ENCODE measurements around the gene EXOSC5.

Gene EXOSC5

DNA sequence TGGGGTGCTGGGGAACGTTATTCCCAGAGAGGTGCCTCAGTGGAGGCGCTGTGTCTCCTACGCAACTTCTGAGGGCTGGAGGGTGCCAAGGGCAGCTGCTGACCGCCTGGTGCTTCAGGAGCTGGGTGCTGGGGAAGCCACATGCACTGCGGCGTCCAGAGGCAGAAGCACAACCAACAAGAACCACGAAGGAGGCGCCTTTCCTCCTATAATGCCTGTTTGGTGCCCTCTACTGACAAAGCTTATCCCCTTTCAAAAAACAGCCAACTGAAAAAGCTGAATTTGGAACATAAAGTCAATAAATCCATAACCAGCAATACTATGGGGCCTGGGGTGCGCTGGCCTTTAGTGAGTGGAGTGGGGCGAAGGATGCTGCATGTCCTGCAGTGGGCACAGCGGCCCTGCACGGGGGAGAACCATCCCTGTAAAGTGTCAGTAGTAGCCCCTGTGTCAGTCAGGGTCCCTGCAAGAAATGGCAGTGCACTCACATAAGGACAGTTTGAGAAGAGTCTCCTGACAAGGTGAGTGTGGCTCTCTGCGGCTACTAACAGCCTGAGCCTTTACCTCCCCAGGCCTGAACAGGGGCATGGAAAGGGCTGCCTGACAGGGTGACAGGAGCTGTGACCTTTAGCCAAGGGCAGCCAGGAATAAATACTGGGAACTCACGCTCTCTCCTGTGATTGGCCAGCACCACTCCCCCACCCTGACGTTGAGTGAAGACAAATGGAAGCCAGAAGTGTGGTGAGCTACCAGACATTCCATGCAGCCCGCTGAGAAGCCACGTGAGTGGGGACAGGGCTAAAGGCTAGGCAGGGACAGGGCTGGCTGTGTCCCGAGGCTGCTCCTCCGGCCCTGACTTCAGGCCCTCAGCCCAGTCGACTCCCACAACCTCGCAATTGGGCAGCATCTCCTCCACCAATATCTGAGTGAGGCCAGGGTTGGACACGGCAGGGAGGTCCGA is 34.5 kb upstream of the EXOSC5 start:
- peak; percentile 30 for DNase-seq (ENCODE audit: low read depth)
- TF ChIP-seq, protein P1, sequence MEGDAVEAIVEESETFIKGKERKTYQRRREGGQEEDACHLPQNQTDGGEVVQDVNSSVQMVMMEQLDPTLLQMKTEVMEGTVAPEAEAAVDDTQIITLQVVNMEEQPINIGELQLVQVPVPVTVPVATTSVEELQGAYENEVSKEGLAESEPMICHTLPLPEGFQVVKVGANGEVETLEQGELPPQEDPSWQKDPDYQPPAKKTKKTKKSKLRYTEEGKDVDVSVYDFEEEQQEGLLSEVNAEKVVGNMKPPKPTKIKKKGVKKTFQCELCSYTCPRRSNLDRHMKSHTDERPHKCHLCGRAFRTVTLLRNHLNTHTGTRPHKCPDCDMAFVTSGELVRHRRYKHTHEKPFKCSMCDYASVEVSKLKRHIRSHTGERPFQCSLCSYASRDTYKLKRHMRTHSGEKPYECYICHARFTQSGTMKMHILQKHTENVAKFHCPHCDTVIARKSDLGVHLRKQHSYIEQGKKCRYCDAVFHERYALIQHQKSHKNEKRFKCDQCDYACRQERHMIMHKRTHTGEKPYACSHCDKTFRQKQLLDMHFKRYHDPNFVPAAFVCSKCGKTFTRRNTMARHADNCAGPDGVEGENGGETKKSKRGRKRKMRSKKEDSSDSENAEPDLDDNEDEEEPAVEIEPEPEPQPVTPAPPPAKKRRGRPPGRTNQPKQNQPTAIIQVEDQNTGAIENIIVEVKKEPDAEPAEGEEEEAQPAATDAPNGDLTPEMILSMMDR (IDR thresholded peaks at IDR 0.05; ENCODE audit: insufficient read depth, low read depth, low read length, missing control alignments) = peak; percentile 26
- H3K4me3 ChIP-seq (ENCODE audit: low read depth, low read length) = no peak overlapping the region

DNA sequence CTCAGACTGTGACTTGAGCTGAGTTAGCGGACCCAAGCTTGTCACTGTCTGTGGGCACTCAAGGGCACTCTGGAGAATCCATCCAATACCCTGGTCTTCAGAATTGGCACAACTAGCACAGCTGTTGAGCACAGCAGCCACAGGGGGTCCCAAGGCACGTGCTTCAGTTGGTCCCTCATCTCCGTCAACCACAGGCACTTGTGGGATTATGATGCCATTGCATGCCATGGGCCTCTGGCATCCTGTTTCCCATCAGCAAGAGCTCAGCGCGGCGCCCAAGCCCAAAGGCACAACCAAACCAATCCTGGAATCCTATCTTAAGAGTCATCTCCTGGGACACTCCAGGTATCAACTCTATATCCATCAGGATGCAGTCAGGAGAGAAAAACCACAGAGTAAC is 33.8 kb upstream of the EXOSC5 start:
- TF ChIP-seq, protein P1 (IDR thresholded peaks at IDR 0.05; ENCODE audit: insufficient read depth, low read depth, low read length, missing control alignments) = no peak
- no peak for DNase-seq (ENCODE audit: low read depth)
- H3K4me3 ChIP-seq (ENCODE audit: low read depth, low read length) = no peak overlapping the region

DNA sequence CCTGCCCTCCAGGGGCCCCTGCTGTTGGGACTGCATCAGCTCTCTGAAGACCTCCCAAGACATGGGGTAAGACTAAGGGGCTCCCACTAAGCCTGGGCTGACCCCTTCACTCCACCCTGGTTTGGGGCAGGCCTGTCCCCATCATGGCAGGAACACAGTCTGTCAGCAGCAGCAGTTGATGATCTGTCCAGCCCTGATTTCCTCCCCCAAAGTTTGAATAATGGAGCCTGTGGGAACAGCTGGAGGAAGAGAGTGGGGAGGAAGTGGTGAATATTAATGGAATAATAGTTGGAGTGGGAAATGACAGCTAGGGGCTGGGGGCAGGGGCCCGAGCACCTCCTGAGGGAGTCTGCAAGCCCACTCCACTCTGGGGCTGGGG is 31.3 kb upstream of the EXOSC5 start:
- no peak for DNase-seq (ENCODE audit: low read depth)
- TF ChIP-seq, protein P1 (IDR thresholded peaks at IDR 0.05; ENCODE audit: insufficient read depth, low read depth, low read length, missing control alignments) = no peak
- H3K4me3 ChIP-seq (ENCODE audit: low read depth, low read length) = no peak overlapping the region

DNA sequence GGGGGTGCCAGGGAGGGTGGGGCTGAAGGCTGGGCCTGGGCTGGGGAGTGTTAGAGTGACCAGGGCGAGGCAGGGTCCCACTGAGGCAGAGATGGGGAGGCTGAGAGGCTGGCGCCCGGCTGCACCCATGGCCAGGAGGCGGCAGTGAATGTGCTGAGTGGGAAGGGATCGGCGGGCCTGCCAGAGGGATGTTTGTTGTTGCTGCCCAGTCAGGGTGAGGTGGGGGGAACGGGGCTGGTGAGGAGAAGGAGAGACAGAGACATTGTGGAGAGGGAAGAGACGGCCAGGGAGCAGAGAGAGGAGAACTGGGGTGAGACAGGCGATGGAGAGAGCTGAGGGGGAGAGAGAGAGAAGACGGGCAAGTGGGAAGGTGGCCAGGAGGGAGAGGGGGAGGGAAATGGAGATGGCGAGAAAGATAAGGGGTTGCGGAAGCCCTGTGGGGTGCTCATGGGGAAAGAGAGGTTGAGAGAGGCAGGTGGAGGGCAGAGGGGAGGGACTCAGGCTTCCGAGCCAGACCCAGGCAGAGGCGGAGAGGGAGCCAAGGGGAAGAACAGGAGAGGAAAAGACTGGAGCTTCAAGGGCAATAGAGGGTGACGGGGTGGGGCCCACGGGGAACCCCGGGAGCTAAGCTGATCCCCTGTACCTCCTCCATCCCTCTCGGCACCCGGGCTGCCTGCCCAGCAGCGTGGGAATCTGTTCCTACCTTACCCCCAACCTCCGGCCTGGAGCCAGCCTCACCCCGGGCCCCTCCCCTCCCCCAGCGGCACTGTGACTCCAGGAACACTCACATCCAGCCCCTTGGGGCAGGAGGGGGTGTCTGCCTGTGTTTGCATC is 30.7 kb upstream of the EXOSC5 start:
- TF ChIP-seq, protein P1 (IDR thresholded peaks at IDR 0.05; ENCODE audit: insufficient read depth, low read depth, low read length, missing control alignments) = no peak
- no peak for DNase-seq (ENCODE audit: low read depth)
- no peak overlapping the region for H3K4me3 ChIP-seq (ENCODE audit: low read depth, low read length)

DNA sequence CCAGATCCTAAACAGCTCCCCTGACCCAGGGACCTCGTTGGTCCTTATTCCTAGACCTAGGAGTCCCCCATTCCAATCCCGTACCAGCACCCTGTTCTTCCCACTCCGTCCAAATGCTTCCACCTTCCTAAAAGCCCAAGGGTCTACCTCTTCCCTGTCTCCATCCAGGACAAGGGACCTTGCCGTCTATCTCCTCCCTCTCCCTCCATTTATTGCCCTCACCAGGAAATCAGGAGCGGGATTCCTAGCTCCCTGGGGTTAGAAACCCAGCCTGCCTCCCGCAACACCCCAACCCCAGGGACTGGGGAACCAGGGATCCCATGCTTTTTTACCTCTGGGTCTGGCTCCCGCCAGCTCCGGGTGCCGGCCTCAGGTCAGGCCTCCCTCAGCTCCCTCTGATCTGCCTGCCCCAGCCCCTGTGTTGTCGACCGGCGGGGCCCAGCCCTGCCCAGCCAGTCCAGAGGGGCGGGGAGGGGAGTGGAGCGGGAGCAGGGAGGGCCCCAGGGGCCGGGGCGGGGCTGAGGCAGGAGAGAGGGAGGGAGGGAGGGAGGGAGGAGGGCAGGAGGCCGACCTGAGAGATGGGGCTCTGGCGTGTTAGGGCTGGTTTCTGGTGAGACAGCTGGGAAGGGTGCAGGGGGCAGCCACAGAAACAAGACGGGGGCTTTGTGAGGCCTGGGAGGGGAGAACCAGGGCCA is 29.9 kb upstream of the EXOSC5 start, which contains the start of gene B3GNT8:
B3GNT8 (minus strand) TSS at position 423 of the 695 bp plus-strand sequence. CDS start 596 bp downstream, outside the sequence.
- TF ChIP-seq, protein P1 (IDR thresholded peaks at IDR 0.05; ENCODE audit: insufficient read depth, low read depth, low read length, missing control alignments) = no peak
- no peak for DNase-seq (ENCODE audit: low read depth)
- no peak within 1 kb of the TSS for H3K4me3 ChIP-seq (ENCODE audit: low read depth, low read length)

DNA sequence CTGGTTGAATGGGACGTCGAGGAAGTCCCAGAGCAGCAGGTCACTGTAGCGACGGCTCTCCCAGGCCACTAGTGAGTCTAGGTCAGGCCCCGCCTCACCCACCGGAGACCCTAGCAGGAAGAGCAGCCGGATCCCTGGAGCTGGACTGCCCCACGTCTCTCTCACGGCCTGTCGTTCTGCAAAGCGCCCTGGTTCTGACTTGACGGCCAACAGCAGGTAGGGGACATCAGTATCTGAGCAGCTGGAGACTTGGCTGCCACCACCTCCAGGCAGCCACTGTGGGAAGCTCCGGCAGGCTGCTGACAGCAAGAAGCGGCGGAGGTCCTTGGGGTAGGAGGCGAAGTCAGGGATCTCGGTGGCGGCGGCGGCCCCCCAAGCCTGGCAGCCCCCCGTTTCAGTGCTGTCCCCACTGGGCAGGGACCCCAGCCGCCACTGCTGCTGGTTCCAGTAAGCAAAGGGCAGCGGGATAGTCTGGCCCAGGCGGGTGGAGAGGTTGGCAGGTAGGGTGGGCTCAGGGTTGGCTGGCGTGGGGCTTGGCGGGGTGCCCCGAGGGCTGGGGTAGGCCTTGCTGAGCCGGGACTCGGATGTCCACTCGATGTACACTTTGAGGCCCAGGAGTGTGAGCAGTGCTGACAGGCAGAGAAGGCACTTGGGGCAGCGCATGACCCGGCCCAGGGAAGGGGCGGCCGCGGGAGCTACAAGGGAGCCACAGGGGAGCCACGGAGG is 29.1 kb upstream of the EXOSC5 start:
- TF ChIP-seq, protein P1 (IDR thresholded peaks at IDR 0.05; ENCODE audit: insufficient read depth, low read depth, low read length, missing control alignments) = no peak
- no peak for DNase-seq (ENCODE audit: low read depth)
- no peak overlapping the region for H3K4me3 ChIP-seq (ENCODE audit: low read depth, low read length)
